D341Med (cell line): ENCODE data around the gene SMAGP.
"Not testable (repeated sequence)": the region's sequence is repeated elsewhere in the genome, so short reads cannot be mapped to it uniquely, and the experiment has no call there.

Experiments used
- DNase-seq: peaks from one replicate; pipeline ENCODE4 v3.0.0; 2012; ENCODE audit warnings: low spot score

Gene SMAGP

GRCh38 chr12:51264297-51264696 is 5.9 kb downstream of the SMAGP start:
- DNase-seq = no peak

- no peak for DNase-seq
Observed at GRCh38 chr12:51263341-51263740, 6.9 kb downstream of the SMAGP start.

- peak; percentile 67 for DNase-seq
Observed at GRCh38 chr12:51262758-51263177, 7.4 kb downstream of the SMAGP start.

DNA sequence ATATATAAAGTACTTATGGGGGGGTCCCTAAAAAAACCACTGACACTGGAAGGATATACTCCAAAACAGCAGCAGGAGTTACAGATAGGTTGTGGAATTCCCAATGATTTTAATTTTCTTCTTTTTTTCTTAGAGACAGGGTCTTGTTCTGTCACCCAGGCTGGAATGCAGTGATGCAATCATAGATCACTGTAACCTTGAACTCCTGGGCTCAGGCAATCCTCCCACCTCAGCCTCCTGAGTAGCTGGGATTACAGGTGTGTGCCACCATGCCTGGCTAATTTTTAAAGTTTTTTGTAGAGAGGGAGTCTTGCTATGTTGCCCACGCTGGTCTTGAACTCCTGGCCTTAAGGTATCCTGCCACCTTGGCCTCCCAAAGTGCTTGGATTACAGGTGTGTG is 10.6 kb downstream of the SMAGP start:
- DNase-seq = not testable (repeated sequence)

- DNase-seq = no peak
Observed at GRCh38 chr12:51254536-51254935, 15.7 kb downstream of the SMAGP start.

GRCh38 chr12:51253276-51253675 is 16.9 kb downstream of the SMAGP start:
- DNase-seq = no peak

- no peak for DNase-seq
Observed at GRCh38 chr12:51247523-51248206, 22.6 kb downstream of the SMAGP start.

GRCh38 chr12:51246254-51246853 is 23.9 kb downstream of the SMAGP start:
- DNase-seq = peak; percentile 45

DNA sequence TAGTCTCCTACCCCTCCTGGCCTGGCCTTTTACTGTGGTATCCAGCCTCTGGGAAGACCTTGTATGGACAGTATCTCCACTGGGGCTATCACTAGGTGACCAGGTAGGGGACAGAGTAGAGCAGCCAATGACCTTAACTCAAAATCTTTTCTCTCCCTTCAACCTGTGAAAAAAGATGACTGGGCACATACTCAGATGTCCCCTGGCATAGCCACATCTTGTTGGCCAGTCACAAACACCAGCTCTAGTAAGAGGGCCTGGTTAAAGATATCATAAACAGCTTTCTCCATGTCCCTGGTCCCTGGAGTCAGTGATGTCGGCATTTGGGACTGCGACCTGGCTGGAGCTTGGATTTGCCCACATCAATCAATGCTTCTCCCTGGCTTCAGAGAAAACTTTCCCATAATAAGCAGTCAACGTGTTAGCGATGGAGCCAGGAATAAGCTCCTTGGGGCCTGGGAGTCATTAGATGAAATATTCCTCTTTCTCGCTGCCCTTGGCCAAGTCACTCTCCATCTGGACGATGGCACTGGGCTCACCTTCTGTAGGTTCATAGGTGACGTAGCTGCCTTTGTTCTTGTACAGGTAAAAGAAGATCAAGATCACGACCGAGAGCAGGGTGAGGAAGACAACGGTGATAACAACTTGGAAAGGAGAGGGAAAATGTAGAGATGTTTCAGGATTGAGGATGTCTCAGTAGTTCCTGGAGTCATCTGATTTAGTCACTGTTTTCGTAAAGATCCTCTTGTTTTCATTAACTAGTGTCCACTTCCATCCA is 24.6 kb downstream of the SMAGP start:
- DNase-seq = no peak

DNA sequence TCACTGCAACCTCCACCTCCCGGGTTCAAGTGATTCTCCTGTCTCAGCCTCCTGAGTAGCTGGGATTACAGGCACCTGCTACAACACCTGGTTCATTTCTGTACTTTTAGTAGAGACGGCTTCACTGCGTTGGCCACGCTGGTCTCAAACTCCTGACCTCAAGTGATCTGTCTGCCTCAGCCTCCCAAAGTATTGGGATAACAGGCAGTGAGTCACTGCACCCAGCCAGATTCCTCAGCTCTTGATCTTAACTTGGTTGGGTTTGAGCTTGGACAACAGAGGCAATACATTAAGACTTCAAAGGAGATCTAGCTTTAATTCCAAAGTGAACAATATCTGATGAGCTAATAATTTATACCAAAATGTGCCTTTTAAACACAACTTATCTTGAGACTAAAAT is 25.9 kb downstream of the SMAGP start:
- DNase-seq = no peak

- no peak for DNase-seq
Observed at GRCh38 chr12:51242876-51243275, 27.3 kb downstream of the SMAGP start.

DNA sequence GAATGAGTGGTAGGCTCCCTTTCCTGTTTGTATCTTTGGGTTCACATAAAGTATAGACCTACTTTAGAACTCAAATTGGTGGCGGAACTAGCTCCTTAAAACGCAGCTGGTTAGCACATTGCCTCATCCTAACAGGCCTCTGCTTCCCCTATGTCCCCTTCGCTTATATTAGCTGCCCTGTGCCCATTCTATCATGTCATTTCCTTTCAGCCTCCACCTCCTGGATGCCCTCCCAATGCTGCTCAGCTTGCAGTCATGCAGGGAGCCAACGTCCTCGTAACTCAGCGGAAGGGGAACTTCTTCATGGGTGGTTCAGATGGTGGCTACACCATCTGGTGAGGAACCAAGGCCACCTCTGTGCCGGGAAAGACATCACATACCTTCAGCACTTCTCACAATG is 28.1 kb downstream of the SMAGP start:
- no peak for DNase-seq

- DNase-seq = no peak
Observed at GRCh38 chr12:51240971-51241370, 29.2 kb downstream of the SMAGP start.

GRCh38 chr12:51238510-51239334 is 31.5 kb downstream of the SMAGP start, which contains the start of gene DAZAP2:
DAZAP2 (plus strand) TSS chr12:51238826; CDS start chr12:51238908, 82 bp downstream.
- DNase-seq = peak; percentile 99

- no peak for DNase-seq
Observed at GRCh38 chr12:51238037-51238509, 32.1 kb downstream of the SMAGP start.

DNA sequence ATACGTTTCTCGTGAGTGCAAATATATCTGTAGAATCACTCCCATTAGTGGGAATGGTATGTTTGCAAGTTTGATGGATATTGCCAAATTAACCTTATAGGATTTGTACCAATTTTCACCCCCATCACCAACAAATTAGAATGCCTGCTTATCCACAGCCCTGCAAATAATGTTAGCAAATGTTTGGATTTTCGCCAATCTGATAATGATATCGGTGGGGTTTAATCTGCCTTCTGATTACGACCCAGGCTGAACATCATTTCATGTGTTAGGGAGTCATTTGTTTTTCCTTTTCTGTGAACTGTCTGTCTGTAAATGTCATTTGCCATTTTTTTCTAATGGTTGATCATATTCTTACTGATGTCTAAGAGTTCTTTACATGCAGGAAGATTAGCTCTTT is 35.7 kb downstream of the SMAGP start:
- DNase-seq = no peak

- DNase-seq = no peak
Observed at GRCh38 chr12:51232642-51233041, 37.6 kb downstream of the SMAGP start.

GRCh38 chr12:51229116-51229809 is 41.0 kb downstream of the SMAGP start:
- DNase-seq = no peak

- DNase-seq = no peak
Observed at GRCh38 chr12:51227962-51228361, 42.3 kb downstream of the SMAGP start.

DNA sequence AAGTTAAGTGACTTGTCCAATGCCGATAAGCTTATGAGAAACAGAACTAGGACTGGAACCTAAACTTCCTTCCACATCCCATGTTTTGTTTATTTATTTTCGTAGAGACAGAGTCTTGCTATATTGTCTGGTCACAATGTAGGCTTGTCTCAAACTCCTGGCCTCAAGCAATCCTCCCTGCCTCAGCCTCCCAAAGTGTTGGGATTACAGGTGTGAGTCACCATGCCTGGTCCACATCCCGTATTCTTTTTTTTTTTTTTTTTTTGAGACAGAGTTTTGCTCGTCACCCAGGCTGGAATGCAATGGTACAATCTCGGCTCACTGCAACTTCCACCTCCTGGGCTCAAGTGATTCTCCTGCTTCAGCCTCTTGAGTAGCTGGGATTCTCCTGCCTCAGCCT is 43.1 kb downstream of the SMAGP start:
- DNase-seq = not testable (repeated sequence)

DNA sequence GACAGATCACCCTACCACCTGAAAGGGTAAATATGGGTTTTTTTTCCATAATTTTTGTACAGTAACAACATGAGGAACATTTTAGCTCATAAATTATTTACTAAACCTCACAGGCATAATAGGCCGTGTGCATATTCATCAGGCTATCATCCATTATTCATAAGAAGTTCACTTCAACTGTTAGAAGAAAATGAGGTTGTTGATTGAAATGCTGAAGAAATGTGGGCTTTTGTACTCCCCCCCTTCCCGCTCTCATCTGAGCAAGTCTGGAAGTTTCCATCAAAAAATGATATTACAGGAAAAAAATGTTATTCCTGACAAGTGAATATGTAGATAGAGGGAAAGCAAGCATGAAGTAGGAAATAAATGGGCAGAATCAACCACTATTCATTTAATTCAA is 44.4 kb downstream of the SMAGP start:
- DNase-seq = no peak
